ENCODE measurements around the gene NPC1L1. TPM values are rescaled to one million over a fixed set of nuclear protein-coding genes. Genes with fewer than 3 reads are reported as not detected.

Gene NPC1L1
- total and polyA plus RNA-seq, 2 donors (not counting 1 experiment from before 2014, with no cell fraction given): 0.07 TPM; not detected in 1

GRCh38 chr7:44519546-44519945, 21.6 kb downstream of the NPC1L1 start:
- 79% methylated on average over 4 of the region's 7 CpGs for WGBS (ENCODE audit: insufficient coverage)
- Histone ChIP-seq H3K4me2 (replicated peaks; ENCODE audit: low read depth, low read length, poor library complexity, severe bottlenecking) (no peak overlapping the region), H3K27me3 (replicated peaks in 1 of 4; ENCODE audit: control extremely low read depth in 1 of 4, control insufficient read depth in 3 of 4, insufficient read depth in 4 of 4, low read length in 3 of 4) (peaks cover 0 to 7% (median 0%) of the 10 kb centered on the region in 4 experiments), H3K4me1 (ENCODE audit: control insufficient read depth in 2 of 2, insufficient read depth in 2 of 2, low read length in 2 of 2) (no peaks in the 10 kb centered on the region), H3K4me3 (ENCODE audit: control extremely low read depth in 1 of 5, extremely low read depth in 1 of 5, insufficient read depth in 1 of 5, low read depth in 2 of 5, low read length in 4 of 5) (no peak overlapping the region), H3K9ac (ENCODE audit: low read length) (no peak overlapping the region), H4K20me1 (ENCODE audit: control insufficient read depth, insufficient read depth, low read length, poor library complexity, severe bottlenecking) (no peaks in the 10 kb centered on the region), H3K79me2 (ENCODE audit: control insufficient read depth, insufficient read depth, low read length) (no peaks in the 10 kb centered on the region), H3K9me3 (ENCODE audit: control extremely low read depth in 1 of 3, control insufficient read depth in 2 of 3, insufficient read depth in 1 of 3, low read length in 2 of 3) (peaks cover 0 to 5% (median 3%) of the 10 kb centered on the region in 3 donors), H3K27ac (ENCODE audit: low read length in 2 of 2) (no peak overlapping the region), H2AFZ (ENCODE audit: insufficient read depth, low read depth, low read length, poor library complexity, severe bottlenecking) (no peak overlapping the region), H3K36me3 (replicated peaks in 1 of 2; ENCODE audit: control extremely low read depth in 1 of 2, control insufficient read depth in 1 of 2, extremely low read depth in 1 of 2, insufficient read depth in 2 of 2, low read length in 1 of 2) (no peaks in the 10 kb centered on the region)
- Mint-ChIP-seq H3K9me3 (ENCODE audit: insufficient read depth) (peaks cover 6% of the 10 kb centered on the region), H3K27me3 (peaks cover 27% of the 10 kb centered on the region), H3K4me1 (no peaks in the 10 kb centered on the region), H3K4me3 (no peak overlapping the region), H3K27ac (no peak overlapping the region)
- intact Hi-C loops (cut with micrococcal nuclease): no loop called here
- ChIA-PET POLR2A (no interaction called here), CTCF (no interaction called here)
- DNase-seq (no peak), ATAC-seq (ENCODE audit: low read depth) (no peak)
- TF ChIP-seq EZH2 (IDR thresholded peaks at IDR 0.05; ENCODE audit: borderline replicate concordance, insufficient read depth, low read depth, low read length, poor library complexity, severe bottlenecking) (no peak), CTCF (IDR thresholded peaks at IDR 0.05) (no peak)

- ChIA-PET POLR2A (no interaction called here), CTCF (no interaction called here)
- DNase-seq: no peak
- H3K4me1 ChIP-seq (ENCODE audit: control insufficient read depth in 2 of 2, insufficient read depth in 2 of 2, low read length in 2 of 2): no peaks in the 10 kb centered on the region
- intact Hi-C loops (cut with micrococcal nuclease): no loop called here
- no peaks in the 10 kb centered on the region for H3K79me2 ChIP-seq (ENCODE audit: control insufficient read depth, insufficient read depth, low read length)
- no peak overlapping the region for H3K9ac ChIP-seq (ENCODE audit: low read length)
- no peak overlapping the region for H3K4me3 Mint-ChIP-seq
- peaks cover 25% of the 10 kb centered on the region for H3K27me3 Mint-ChIP-seq
- TF ChIP-seq EZH2 (IDR thresholded peaks at IDR 0.05; ENCODE audit: borderline replicate concordance, insufficient read depth, low read depth, low read length, poor library complexity, severe bottlenecking) (no peak), CTCF (IDR thresholded peaks at IDR 0.05) (no peak)
- H3K9me3 Mint-ChIP-seq (ENCODE audit: insufficient read depth): peaks cover under 1% of the 10 kb centered on the region
- H4K20me1 ChIP-seq (ENCODE audit: control insufficient read depth, insufficient read depth, low read length, poor library complexity, severe bottlenecking): no peaks in the 10 kb centered on the region
- H3K27me3 ChIP-seq (replicated peaks in 1 of 4; ENCODE audit: control extremely low read depth in 1 of 4, control insufficient read depth in 3 of 4, insufficient read depth in 4 of 4, low read length in 3 of 4): peaks cover 0 to 7% (median 0%) of the 10 kb centered on the region in 4 experiments
- no peak for ATAC-seq (ENCODE audit: low read depth)
- no peaks in the 10 kb centered on the region for H3K9me3 ChIP-seq (ENCODE audit: control extremely low read depth in 1 of 3, control insufficient read depth in 2 of 3, insufficient read depth in 1 of 3, low read length in 2 of 3)
- no peaks in the 10 kb centered on the region for H3K36me3 ChIP-seq (replicated peaks in 1 of 2; ENCODE audit: control extremely low read depth in 1 of 2, control insufficient read depth in 1 of 2, extremely low read depth in 1 of 2, insufficient read depth in 2 of 2, low read length in 1 of 2)
- H3K27ac ChIP-seq (ENCODE audit: low read length in 2 of 2): no peak overlapping the region
- H3K27ac Mint-ChIP-seq: no peak overlapping the region
- no peak overlapping the region for H2AFZ ChIP-seq (ENCODE audit: insufficient read depth, low read depth, low read length, poor library complexity, severe bottlenecking)
- 100% methylated on average over 2 of the region's 3 CpGs for WGBS (ENCODE audit: insufficient coverage)
- H3K4me2 ChIP-seq (replicated peaks; ENCODE audit: low read depth, low read length, poor library complexity, severe bottlenecking): no peak overlapping the region
- no peaks in the 10 kb centered on the region for H3K4me1 Mint-ChIP-seq
- H3K4me3 ChIP-seq (ENCODE audit: control extremely low read depth in 1 of 5, extremely low read depth in 1 of 5, insufficient read depth in 1 of 5, low read depth in 2 of 5, low read length in 4 of 5): no peak overlapping the region
These were observed 22.4 kb downstream of the NPC1L1 start for GRCh38 chr7:44518761-44519160.

Measured in B cell (primary cell).